HEK293 (cell line): ENCODE data around the gene WARS2.

Source experiments
- EGR2 ChIP-seq: fragments of 450-650 bp; formaldehyde crosslinking; IDR thresholded peaks from 2 replicates; pipeline ENCODE4 v1.5.1; 2016; ENCODE audit warnings: low read depth, missing biosample characterization, missing genetic modification characterization
- KLF16 ChIP-seq: fragments of 450-650 bp; formaldehyde crosslinking; IDR thresholded peaks from 2 replicates; pipeline ENCODE4 v1.5.1; 2017; ENCODE audit warnings: missing biosample characterization, missing genetic modification characterization
- REST ChIP-seq: fragments of 450-650 bp; formaldehyde crosslinking; IDR thresholded peaks from 2 replicates; pipeline ENCODE4 v1.5.1; 2016; ENCODE audit warnings: missing biosample characterization, missing genetic modification characterization
- YY1 ChIP-seq: fragments of 450-650 bp; formaldehyde crosslinking; IDR thresholded peaks from 2 replicates; pipeline ENCODE4 v1.5.1; 2018; ENCODE audit warnings: missing biosample characterization, missing genetic modification characterization
- ZNF302 ChIP-seq: fragments of 450-650 bp; formaldehyde crosslinking; IDR thresholded peaks from 2 replicates; pipeline ENCODE4 v1.5.1; 2016; ENCODE audit warnings: missing biosample characterization, missing genetic modification characterization, low read depth
- ZNF623 ChIP-seq: fragments of 450-650 bp; formaldehyde crosslinking; IDR thresholded peaks from 2 replicates; pipeline ENCODE4 v1.5.1; 2016; ENCODE audit warnings: missing biosample characterization, missing genetic modification characterization
- TF ChIP-seq, protein P1 (sequence below): fragments of 450-650 bp; formaldehyde crosslinking; IDR thresholded peaks from 2 replicates; pipeline ENCODE4 v1.5.1; 2016; ENCODE audit warnings: missing biosample characterization, missing genetic modification characterization
- TF ChIP-seq, protein P2 (sequence below): fragments of 450-650 bp; formaldehyde crosslinking; IDR thresholded peaks from 2 replicates; pipeline ENCODE4 v1.5.1; 2016; ENCODE audit warnings: missing biosample characterization, missing genetic modification characterization
- TF ChIP-seq, protein P3 (sequence below): fragments of 450-650 bp; formaldehyde crosslinking; IDR thresholded peaks from 2 replicates; pipeline ENCODE4 v1.5.1; 2016; ENCODE audit warnings: missing biosample characterization, missing genetic modification characterization

DNA sequence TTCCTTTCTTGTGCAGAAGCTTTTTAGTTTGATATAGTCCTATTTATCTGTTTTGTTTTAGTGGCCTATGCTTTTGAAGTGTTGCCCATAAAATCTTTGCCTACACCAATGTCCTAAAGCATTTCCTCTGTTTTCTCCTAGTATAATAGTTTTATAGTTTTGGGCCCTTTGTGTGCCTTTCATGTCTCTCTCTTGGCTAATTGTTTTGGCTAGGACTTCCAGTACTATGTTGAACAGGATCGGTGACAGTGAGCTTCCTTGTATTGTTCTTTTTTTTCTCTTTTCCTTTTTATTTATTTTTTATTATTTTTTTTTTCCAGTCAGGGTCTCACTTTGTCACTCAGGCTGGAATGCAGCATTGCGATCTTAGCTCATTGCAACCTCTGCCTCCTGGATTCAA, 47.0 kb upstream of the WARS2 start:
- no peak for TF ChIP-seq YY1 (tag by site-specific recombination)
- TF ChIP-seq, protein P1, sequence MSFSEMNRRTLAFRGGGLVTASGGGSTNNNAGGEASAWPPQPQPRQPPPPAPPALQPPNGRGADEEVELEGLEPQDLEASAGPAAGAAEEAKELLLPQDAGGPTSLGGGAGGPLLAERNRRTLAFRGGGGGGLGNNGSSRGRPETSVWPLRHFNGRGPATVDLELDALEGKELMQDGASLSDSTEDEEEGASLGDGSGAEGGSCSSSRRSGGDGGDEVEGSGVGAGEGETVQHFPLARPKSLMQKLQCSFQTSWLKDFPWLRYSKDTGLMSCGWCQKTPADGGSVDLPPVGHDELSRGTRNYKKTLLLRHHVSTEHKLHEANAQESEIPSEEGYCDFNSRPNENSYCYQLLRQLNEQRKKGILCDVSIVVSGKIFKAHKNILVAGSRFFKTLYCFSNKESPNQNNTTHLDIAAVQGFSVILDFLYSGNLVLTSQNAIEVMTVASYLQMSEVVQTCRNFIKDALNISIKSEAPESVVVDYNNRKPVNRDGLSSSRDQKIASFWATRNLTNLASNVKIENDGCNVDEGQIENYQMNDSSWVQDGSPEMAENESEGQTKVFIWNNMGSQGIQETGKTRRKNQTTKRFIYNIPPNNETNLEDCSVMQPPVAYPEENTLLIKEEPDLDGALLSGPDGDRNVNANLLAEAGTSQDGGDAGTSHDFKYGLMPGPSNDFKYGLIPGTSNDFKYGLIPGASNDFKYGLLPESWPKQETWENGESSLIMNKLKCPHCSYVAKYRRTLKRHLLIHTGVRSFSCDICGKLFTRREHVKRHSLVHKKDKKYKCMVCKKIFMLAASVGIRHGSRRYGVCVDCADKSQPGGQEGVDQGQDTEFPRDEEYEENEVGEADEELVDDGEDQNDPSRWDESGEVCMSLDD (tag by site-specific recombination) = no peak
- TF ChIP-seq, protein P2, sequence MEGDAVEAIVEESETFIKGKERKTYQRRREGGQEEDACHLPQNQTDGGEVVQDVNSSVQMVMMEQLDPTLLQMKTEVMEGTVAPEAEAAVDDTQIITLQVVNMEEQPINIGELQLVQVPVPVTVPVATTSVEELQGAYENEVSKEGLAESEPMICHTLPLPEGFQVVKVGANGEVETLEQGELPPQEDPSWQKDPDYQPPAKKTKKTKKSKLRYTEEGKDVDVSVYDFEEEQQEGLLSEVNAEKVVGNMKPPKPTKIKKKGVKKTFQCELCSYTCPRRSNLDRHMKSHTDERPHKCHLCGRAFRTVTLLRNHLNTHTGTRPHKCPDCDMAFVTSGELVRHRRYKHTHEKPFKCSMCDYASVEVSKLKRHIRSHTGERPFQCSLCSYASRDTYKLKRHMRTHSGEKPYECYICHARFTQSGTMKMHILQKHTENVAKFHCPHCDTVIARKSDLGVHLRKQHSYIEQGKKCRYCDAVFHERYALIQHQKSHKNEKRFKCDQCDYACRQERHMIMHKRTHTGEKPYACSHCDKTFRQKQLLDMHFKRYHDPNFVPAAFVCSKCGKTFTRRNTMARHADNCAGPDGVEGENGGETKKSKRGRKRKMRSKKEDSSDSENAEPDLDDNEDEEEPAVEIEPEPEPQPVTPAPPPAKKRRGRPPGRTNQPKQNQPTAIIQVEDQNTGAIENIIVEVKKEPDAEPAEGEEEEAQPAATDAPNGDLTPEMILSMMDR (tag by site-specific recombination) = no peak
- no peak for TF ChIP-seq EGR2 (tag by site-specific recombination)
- TF ChIP-seq, protein P3, sequence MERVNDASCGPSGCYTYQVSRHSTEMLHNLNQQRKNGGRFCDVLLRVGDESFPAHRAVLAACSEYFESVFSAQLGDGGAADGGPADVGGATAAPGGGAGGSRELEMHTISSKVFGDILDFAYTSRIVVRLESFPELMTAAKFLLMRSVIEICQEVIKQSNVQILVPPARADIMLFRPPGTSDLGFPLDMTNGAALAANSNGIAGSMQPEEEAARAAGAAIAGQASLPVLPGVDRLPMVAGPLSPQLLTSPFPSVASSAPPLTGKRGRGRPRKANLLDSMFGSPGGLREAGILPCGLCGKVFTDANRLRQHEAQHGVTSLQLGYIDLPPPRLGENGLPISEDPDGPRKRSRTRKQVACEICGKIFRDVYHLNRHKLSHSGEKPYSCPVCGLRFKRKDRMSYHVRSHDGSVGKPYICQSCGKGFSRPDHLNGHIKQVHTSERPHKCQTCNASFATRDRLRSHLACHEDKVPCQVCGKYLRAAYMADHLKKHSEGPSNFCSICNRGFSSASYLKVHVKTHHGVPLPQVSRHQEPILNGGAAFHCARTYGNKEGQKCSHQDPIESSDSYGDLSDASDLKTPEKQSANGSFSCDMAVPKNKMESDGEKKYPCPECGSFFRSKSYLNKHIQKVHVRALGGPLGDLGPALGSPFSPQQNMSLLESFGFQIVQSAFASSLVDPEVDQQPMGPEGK = no peak
- TF ChIP-seq ZNF302 = no peak
- TF ChIP-seq ZNF623 (tag by site-specific recombination) = no peak
- TF ChIP-seq REST = no peak
- TF ChIP-seq KLF16 (tag by site-specific recombination) = no peak
